Measurements from ENCODE around the gene SPC24.

DNA sequence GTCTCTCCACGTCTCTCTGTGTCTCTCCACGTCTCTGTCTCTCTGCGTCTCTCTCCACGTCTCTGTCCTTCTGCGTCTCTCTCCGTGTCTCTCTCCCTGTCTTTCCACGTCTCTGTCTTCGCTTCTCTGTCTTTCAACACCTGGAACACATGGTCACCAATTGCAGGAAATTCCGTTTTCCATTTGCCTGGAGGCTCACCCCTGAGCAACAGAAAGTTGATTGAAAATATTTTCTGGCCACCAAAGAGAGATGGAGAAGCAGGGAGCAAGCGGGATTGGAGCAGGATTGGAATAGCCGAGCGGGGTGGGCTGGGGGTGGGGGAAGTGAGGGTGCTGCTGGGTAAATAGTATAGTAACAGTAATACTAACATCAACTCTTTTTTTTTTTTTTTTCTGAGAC lies 40.1 kb upstream of the SPC24 start:
- TF ChIP-seq, protein P1, sequence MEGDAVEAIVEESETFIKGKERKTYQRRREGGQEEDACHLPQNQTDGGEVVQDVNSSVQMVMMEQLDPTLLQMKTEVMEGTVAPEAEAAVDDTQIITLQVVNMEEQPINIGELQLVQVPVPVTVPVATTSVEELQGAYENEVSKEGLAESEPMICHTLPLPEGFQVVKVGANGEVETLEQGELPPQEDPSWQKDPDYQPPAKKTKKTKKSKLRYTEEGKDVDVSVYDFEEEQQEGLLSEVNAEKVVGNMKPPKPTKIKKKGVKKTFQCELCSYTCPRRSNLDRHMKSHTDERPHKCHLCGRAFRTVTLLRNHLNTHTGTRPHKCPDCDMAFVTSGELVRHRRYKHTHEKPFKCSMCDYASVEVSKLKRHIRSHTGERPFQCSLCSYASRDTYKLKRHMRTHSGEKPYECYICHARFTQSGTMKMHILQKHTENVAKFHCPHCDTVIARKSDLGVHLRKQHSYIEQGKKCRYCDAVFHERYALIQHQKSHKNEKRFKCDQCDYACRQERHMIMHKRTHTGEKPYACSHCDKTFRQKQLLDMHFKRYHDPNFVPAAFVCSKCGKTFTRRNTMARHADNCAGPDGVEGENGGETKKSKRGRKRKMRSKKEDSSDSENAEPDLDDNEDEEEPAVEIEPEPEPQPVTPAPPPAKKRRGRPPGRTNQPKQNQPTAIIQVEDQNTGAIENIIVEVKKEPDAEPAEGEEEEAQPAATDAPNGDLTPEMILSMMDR (IDR thresholded peaks at IDR 0.05; ENCODE audit: low read length) = no peak
- TF ChIP-seq EZH2 (IDR thresholded peaks at IDR 0.05; ENCODE audit: borderline replicate concordance, low read length) = no peak
